Loucy (cell line): ENCODE data around the gene THTPA.

Source experiments
- EZH2phosphoT487 ChIP-seq: fragments of 200-600 bp; IDR thresholded peaks from 2 replicates; pipeline ENCODE4 v1.6.1; 2018; ENCODE audit warnings: antibody characterized with exemption, mild to moderate bottlenecking, moderate library complexity, borderline replicate concordance
- TF ChIP-seq, protein P1 (sequence below): fragments of 200-600 bp; sonication (generic); conservative IDR thresholded peaks from 2 replicates; pipeline ENCODE4 v1.5.1; 2014; ENCODE audit warnings: mild to moderate bottlenecking, antibody characterized with exemption, low read length

DNA sequence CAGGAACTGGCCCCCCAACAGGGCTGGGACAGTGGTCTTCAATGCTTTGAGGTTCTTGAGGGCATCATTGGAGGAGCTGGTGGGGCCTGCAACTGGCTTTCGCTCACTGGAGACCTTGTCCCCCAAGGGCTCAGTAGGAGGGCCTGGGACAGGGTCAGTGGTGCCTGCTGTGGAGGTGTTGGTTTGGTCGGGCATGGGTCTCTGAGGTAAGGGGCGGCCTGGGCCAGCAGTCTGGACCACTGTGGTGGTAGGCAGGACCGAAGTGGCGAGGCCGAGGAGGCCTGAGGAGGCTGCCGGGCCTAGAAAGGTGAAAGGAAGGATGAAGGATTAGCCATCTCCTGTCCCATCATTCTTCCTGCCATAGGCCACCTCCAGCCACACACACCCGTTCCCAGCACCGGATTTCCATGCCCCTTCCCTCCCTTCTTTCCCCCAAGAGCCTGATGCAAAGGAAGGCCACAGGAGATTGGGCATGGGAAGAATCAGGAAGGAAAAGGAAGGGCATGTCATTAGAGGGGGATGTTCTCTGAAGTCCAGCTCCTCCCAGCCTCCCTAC, 33.4 kb upstream of the THTPA start:
- TF ChIP-seq, protein P1, sequence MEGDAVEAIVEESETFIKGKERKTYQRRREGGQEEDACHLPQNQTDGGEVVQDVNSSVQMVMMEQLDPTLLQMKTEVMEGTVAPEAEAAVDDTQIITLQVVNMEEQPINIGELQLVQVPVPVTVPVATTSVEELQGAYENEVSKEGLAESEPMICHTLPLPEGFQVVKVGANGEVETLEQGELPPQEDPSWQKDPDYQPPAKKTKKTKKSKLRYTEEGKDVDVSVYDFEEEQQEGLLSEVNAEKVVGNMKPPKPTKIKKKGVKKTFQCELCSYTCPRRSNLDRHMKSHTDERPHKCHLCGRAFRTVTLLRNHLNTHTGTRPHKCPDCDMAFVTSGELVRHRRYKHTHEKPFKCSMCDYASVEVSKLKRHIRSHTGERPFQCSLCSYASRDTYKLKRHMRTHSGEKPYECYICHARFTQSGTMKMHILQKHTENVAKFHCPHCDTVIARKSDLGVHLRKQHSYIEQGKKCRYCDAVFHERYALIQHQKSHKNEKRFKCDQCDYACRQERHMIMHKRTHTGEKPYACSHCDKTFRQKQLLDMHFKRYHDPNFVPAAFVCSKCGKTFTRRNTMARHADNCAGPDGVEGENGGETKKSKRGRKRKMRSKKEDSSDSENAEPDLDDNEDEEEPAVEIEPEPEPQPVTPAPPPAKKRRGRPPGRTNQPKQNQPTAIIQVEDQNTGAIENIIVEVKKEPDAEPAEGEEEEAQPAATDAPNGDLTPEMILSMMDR, result no peak
- TF ChIP-seq EZH2phosphoT487, result no peak
